H9 (cell line): ENCODE results near the gene OR2B2. TPM values are rescaled to one million over a fixed set of nuclear protein-coding genes. Genes with fewer than 3 reads are reported as not detected.
"Not testable (repeated sequence)": the region's sequence is repeated elsewhere in the genome, so short reads cannot be mapped to it uniquely, and the experiment has no call there.

Experiments used
- DNase-seq: peaks from one replicate; pipeline ENCODE4 v3.0.0-alpha.2; 2017
- H2AFZ ChIP-seq: one replicate; pipeline ENCODE4 v1.6.1; 2013; ENCODE audit warnings: mild to moderate bottlenecking, low read length, control low read depth, moderate library complexity
- H2AK5ac ChIP-seq: 2 replicates; pipeline ENCODE4 v1.6.1; 2013; ENCODE audit warnings: low read length, control low read depth, mixed read lengths; ENCODE audit not compliant: insufficient read length
- H2BK120ac ChIP-seq: one replicate; pipeline ENCODE4 v1.6.1; 2013; ENCODE audit warnings: low read depth, mild to moderate bottlenecking, low read length, control low read depth, inconsistent platforms; ENCODE audit not compliant: poor library complexity, severe bottlenecking
- H2BK12ac ChIP-seq: 2 replicates; pipeline ENCODE4 v1.6.1; 2013; ENCODE audit warnings: low read length, control low read depth, mixed read lengths, low read depth; ENCODE audit not compliant: insufficient read length
- H2BK15ac ChIP-seq: 2 replicates; pipeline ENCODE4 v1.6.1; 2013; ENCODE audit warnings: low read depth, low read length, control low read depth
- H2BK20ac ChIP-seq: one replicate; pipeline ENCODE4 v1.6.1; 2013; ENCODE audit warnings: low read depth, mild to moderate bottlenecking, low read length, control low read depth, inconsistent platforms; ENCODE audit not compliant: poor library complexity, severe bottlenecking
- H2BK5ac ChIP-seq: 2 replicates; pipeline ENCODE4 v1.6.1; 2013; ENCODE audit warnings: low read length, control low read depth, mixed read lengths; ENCODE audit not compliant: insufficient read length
- H3K14ac ChIP-seq: 2 replicates; pipeline ENCODE4 v1.6.1; 2013; ENCODE audit warnings: low read length, control low read depth; ENCODE audit not compliant: insufficient read depth
- H3K18ac ChIP-seq: 2 replicates; pipeline ENCODE4 v1.6.1; 2013; ENCODE audit warnings: low read depth, mild to moderate bottlenecking, mixed read lengths, low read length, control low read depth; ENCODE audit not compliant: insufficient read length
- H3K23ac ChIP-seq: 2 replicates; pipeline ENCODE4 v1.6.1; 2013; ENCODE audit warnings: low read length, control low read depth, mixed read lengths, low read depth; ENCODE audit not compliant: insufficient read length
- H3K23me2 ChIP-seq: 2 replicates; pipeline ENCODE4 v1.6.1; 2013; ENCODE audit warnings: low read depth, mild to moderate bottlenecking, mixed read lengths, low read length, control low read depth; ENCODE audit not compliant: insufficient read length, poor library complexity, severe bottlenecking
- H3K27ac ChIP-seq: 2 replicates; pipeline ENCODE4 v1.5.1; 2013; ENCODE audit warnings: low read length, control low read depth, mixed read lengths, low read depth; ENCODE audit not compliant: insufficient read length
- H3K27me3 ChIP-seq: 2 replicates; pipeline ENCODE4 v1.6.1; 2013; ENCODE audit warnings: low read length, control low read depth, inconsistent platforms; ENCODE audit not compliant: insufficient read depth
- H3K4ac ChIP-seq: 2 replicates; pipeline ENCODE4 v1.6.1; 2013; ENCODE audit warnings: low read depth, mild to moderate bottlenecking, control low read depth, inconsistent platforms, low read length, moderate library complexity
- H3K4me1 ChIP-seq: 2 replicates; pipeline ENCODE4 v1.6.1; 2013; ENCODE audit warnings: low read length, control low read depth, inconsistent platforms; ENCODE audit not compliant: insufficient read depth
- H3K4me2 ChIP-seq: 2 replicates; pipeline ENCODE4 v1.6.1; 2013; ENCODE audit warnings: low read length, control low read depth, mixed read lengths; ENCODE audit not compliant: insufficient read length, insufficient read depth
- H3K56ac ChIP-seq: 2 replicates; pipeline ENCODE4 v1.6.1; 2013; ENCODE audit warnings: low read depth, mild to moderate bottlenecking, mixed read lengths, low read length, control low read depth; ENCODE audit not compliant: insufficient read length
- H3K79me1 ChIP-seq: 2 replicates; pipeline ENCODE4 v1.6.1; 2013; ENCODE audit warnings: low read depth, mild to moderate bottlenecking, moderate library complexity, low read length, control low read depth, inconsistent platforms; ENCODE audit not compliant: insufficient read depth, poor library complexity, severe bottlenecking
- H3K79me2 ChIP-seq: 2 replicates; pipeline ENCODE4 v1.6.1; 2013; ENCODE audit warnings: low read length, control low read depth, inconsistent platforms; ENCODE audit not compliant: insufficient read depth
- H3K9ac ChIP-seq: 2 replicates; pipeline ENCODE4 v1.6.1; 2013; ENCODE audit warnings: low read length, control low read depth, mixed read lengths; ENCODE audit not compliant: insufficient read length; ENCODE audit errors: extremely low read depth
- H3K9me3 ChIP-seq: one replicate; pipeline ENCODE4 v1.6.1; 2013; ENCODE audit warnings: low read depth, low read length, inconsistent platforms; ENCODE audit not compliant: control insufficient read depth
- H3T11ph ChIP-seq: one replicate; pipeline ENCODE4 v1.6.1; 2013; ENCODE audit warnings: mild to moderate bottlenecking, low read length, control low read depth, inconsistent platforms
- H4K20me1 ChIP-seq: one replicate; pipeline ENCODE4 v1.6.1; 2013; ENCODE audit not compliant: control insufficient read depth, insufficient read length, insufficient read depth
- H4K5ac ChIP-seq: 2 replicates; pipeline ENCODE4 v1.6.1; 2013; ENCODE audit warnings: low read depth, mild to moderate bottlenecking, mixed read lengths, low read length, control low read depth; ENCODE audit not compliant: insufficient read length
- H4K8ac ChIP-seq: replicated peaks from 2 replicates; pipeline ENCODE4 v1.6.1; 2013; ENCODE audit warnings: low read length, control low read depth, mixed read lengths, low read depth; ENCODE audit not compliant: insufficient read length
- H4K91ac ChIP-seq: 2 replicates; pipeline ENCODE4 v1.6.1; 2013; ENCODE audit warnings: low read depth, mild to moderate bottlenecking, moderate library complexity, mixed read lengths, low read length, control low read depth; ENCODE audit not compliant: insufficient read length
- H3K27ac Mint-ChIP-seq, 3 experiments: 2 replicates in 2 of 3; 3 replicates in 1 of 3; pipeline ENCODE4 v1.8.0; 2020 to 2021; ENCODE audit warnings: mixed read lengths in 3 of 3, mild to moderate bottlenecking in 1 of 3, moderate library complexity in 1 of 3
- H3K27me3 Mint-ChIP-seq: 2 replicates; pipeline ENCODE4 v1.8.0; 2021; ENCODE audit warnings: low read depth, mild to moderate bottlenecking, moderate library complexity, mixed read lengths
- H3K36me3 Mint-ChIP-seq, 3 experiments: 2 replicates in 2 of 3; 3 replicates in 1 of 3; pipeline ENCODE4 v1.8.0; 2020 to 2021; ENCODE audit warnings: low read depth in 3 of 3, mixed read lengths in 3 of 3; ENCODE audit not compliant: insufficient read depth in 1 of 3
- H3K4me1 Mint-ChIP-seq, 2 experiments: 2 replicates each; pipeline ENCODE4 v1.8.0; 2020; ENCODE audit warnings: mixed read lengths in 2 of 2
- H3K4me3 Mint-ChIP-seq, 2 experiments: 2 replicates in 1 of 2; 3 replicates in 1 of 2; pipeline ENCODE4 v1.8.0; 2020 to 2021; ENCODE audit warnings: mild to moderate bottlenecking in 2 of 2, mixed read lengths in 2 of 2, moderate library complexity in 1 of 2
- H3K9me3 Mint-ChIP-seq, 2 experiments: 2 replicates in 1 of 2; 3 replicates in 1 of 2; pipeline ENCODE4 v1.8.0; 2020; ENCODE audit warnings: mild to moderate bottlenecking in 2 of 2, mixed read lengths in 2 of 2, moderate library complexity in 1 of 2
- WGBS: extraction: QIAGEN DNeasy Blood & Tissue Kit; methylation state at CpG from one replicate; pipeline ENCODE4 v1.1.7; 2013; ENCODE audit warnings: missing lambda C conversion rate, low lambda C conversion rate, mixed read lengths; ENCODE audit not compliant: insufficient read length; ENCODE audit errors: extremely low coverage; 5-methylcytosine and 5-hydroxymethylcytosine counted together
- total RNA-seq: library from RNA; stranded (reverse); gene quantifications from 2 replicates; pipeline ENCODE4 v1.2.1, GENCODE V29; 2021

Gene OR2B2
- total RNA-seq, 1 experiment from 2014 or later, result not detected

DNA sequence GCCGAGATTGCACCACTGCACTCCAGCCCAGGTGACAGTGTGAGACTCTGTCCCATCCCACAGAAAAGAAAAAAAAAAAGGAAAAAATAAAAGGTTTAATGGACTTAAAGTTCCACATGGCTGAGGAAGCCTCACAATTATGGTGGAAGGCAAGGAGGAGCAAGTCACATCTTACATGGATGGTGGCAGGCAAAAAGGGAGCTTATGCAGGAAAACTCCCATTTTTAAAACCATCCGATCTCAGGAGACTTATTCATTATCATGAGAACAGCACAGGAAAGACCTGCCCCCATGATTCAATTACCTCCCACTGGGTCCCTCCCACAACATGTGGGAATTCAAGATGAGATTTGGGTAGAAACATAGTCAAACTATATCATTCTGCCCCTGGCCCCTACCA lies 15.8 kb upstream of the OR2B2 start:
- not testable (repeated sequence) for H2AK5ac ChIP-seq, H4K5ac ChIP-seq, H3K23me2 ChIP-seq, H3K27ac ChIP-seq, H3K56ac ChIP-seq, H3K79me2 ChIP-seq, H3K4me1 ChIP-seq, H3K27ac Mint-ChIP-seq, H3T11ph ChIP-seq, H3K4ac ChIP-seq, H3K27me3 ChIP-seq, DNase-seq, H3K9me3 ChIP-seq, H2BK120ac ChIP-seq, H2AFZ ChIP-seq, H3K9ac ChIP-seq, H3K14ac ChIP-seq, H3K4me3 Mint-ChIP-seq, H2BK5ac ChIP-seq, H3K23ac ChIP-seq, H2BK12ac ChIP-seq, H4K20me1 ChIP-seq, H2BK15ac ChIP-seq, H2BK20ac ChIP-seq, H3K18ac ChIP-seq, H4K8ac ChIP-seq, H3K79me1 ChIP-seq, H3K27me3 Mint-ChIP-seq, H4K91ac ChIP-seq, H3K4me2 ChIP-seq, H3K4me1 Mint-ChIP-seq
- WGBS, result no CpG with 5 or more reads among the region's 2 CpGs
- Mint-ChIP-seq H3K9me3 (peaks cover 20 to 21% of the 10 kb centered on the region in 2 experiments), H3K36me3 (peaks cover 15 to 18% (median 17%) of the 10 kb centered on the region in 3 experiments)
